Measurements from ENCODE around the gene PLAC9.

DNA sequence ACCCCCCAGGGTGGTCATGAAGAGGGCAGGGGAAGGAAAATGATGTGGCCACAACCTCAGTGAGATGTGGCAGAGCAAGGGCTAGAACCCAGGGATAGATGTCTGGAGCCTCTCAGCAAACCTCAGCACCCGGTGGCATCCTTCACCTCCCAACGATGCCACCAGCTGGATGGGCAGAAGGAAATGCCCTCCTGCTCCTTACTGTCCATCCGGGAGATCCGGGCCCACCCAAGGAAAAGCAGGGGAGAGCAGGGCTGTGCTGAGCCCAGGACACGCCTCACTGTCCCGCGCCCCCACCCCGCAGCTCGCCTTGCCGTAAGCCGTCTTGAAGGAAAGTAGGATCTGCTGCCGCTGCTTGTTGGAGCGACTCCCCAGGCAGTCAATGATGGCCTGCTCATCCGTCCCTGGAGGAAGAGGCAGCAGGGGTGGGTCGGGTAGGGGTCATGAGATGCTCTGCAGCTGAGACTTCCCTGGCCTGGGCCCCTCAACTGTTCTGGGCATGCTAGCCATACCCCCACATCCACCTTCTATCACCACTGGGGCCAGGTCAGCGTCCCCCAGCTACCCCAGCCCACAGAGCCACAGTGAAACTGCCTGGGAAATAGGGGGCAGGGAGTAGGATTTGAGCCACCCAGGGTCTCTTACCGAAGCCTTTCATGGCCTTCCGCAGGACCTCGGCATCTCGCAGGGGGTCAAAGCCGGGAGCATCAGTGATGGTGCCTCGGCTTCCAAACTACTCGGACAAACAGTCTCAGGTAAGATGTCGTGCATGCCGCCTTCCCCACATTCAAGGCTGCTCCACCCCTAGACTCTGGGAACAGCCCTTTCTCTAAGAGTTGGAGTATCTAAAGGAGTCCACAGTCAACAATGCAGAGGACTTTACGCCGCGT is 34.3 kb downstream of the PLAC9 start:
- TF ChIP-seq, protein P1, sequence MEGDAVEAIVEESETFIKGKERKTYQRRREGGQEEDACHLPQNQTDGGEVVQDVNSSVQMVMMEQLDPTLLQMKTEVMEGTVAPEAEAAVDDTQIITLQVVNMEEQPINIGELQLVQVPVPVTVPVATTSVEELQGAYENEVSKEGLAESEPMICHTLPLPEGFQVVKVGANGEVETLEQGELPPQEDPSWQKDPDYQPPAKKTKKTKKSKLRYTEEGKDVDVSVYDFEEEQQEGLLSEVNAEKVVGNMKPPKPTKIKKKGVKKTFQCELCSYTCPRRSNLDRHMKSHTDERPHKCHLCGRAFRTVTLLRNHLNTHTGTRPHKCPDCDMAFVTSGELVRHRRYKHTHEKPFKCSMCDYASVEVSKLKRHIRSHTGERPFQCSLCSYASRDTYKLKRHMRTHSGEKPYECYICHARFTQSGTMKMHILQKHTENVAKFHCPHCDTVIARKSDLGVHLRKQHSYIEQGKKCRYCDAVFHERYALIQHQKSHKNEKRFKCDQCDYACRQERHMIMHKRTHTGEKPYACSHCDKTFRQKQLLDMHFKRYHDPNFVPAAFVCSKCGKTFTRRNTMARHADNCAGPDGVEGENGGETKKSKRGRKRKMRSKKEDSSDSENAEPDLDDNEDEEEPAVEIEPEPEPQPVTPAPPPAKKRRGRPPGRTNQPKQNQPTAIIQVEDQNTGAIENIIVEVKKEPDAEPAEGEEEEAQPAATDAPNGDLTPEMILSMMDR (IDR thresholded peaks at IDR 0.05), result no peak
- no peak for TF ChIP-seq POLR2A (IDR thresholded peaks at IDR 0.05)

Measured in testis (tissue), 2 donors.